ENCODE measurements around the gene ME3.

The ME3 gene

DNA sequence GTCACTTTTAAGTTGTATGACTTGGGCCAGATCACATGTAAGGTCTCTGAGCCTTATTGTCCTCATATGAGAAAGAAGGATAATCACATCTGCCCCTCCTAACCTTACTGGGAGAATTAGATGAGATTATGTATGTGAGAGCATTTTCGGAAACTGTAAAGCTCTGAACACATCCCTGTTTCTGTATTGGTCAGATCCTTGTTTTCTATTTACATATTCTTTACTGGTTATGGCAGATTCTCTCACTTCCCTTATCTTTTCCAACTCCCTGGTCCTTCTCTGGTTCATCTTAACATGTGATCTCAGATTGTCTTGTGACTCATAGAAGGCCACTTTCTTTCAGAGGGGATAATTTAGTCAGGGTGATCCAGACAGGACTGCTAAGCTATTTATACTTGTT, 255.9 kb downstream of the ME3 start:
- FAIRE-seq = no peak

DNA sequence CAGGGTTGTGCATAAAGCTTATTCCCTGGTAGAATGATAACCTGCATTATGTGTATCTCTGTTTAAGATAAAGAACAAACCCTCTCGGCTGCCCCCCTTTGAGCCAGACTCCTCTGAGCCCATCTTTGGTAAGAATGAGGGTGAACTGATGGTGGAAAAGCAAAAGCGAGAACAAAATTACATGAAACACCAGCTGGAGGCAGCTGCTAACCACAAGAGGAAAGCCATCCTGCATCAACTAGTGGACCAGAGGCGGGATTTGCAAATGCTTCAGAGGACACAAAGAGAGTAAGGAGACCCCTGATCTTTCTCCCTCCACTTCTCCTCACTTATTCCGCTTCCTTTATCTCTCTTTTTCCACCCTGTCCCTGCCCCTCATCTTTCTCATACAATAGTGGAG, 257.4 kb downstream of the ME3 start:
- FAIRE-seq = no peak

DNA sequence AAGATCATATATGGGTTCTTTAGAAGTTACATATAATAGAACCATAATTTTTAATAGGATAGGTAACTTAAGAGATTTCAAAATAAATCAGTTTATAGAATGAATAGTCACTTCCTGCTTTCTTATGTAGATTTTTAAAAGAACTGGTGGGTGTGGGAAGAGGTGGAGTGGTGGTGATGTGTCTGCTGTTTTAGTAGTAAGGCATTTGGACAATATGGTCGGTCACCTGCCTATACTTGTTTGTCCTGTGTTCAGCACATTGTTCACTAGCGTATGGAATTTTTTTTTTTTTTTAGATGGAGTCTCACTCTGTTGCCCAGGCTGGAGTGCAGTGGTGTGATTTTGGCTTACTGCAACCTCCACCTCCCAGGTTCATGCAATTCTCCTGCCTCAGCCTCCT, 258.4 kb downstream of the ME3 start:
- no peak for FAIRE-seq

DNA sequence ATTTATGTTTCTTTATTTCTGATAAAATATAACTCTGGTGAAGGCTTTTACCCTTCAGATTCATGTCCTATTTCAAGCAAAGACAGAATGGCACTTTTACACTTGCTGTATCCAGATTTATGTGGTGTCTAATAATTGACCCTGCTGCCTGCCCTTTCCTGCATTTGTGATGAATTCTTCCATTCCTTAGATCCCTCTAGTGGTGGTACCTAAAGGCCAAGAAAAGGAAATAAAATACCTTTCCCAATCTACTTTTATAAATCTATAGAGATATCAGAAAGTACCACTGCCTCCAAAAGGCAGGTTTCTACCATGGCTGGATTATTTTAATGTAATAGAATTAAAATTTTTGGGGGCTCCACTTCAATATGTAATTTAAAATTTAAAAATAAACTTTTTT, 263.6 kb downstream of the ME3 start:
- FAIRE-seq = no peak

DNA sequence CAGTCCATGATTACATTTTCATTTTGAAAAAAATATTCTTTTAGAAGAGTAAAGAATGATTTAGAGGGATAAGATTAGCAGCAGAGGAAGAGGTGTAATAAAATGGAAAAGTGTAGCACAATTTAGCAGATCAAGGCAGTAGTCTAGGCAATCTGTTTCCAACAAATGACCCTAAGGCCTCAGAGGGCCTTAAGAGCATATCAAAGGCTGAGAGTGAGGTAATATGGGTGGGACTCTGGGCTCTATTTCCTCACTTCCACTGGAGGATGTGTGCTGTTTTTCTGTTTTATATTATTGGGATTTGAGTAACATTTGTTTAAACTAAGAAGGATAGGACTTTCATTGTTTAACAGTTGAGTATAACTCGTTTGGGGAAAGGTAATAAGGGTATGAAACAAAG, 269.0 kb downstream of the ME3 start:
- FAIRE-seq = no peak

DNA sequence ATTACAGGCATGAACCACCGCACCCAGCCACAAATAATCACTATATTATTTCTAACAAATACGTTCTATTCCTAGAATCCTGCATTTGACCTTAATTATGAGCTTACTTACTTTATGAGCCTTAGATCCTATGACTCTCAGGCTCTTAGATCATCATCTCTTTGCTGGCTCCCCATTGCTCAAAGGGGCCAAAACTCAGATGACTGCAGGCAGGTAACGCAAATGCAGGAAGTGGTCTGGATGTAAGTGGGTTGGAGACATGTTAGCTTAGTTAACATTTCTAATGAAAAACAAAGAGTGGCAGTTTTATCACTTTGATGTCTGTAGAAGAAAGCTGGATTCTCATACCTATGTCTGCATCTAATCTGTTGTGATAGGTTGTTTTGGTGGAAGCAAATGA, 274.3 kb downstream of the ME3 start:
- FAIRE-seq = no peak

DNA sequence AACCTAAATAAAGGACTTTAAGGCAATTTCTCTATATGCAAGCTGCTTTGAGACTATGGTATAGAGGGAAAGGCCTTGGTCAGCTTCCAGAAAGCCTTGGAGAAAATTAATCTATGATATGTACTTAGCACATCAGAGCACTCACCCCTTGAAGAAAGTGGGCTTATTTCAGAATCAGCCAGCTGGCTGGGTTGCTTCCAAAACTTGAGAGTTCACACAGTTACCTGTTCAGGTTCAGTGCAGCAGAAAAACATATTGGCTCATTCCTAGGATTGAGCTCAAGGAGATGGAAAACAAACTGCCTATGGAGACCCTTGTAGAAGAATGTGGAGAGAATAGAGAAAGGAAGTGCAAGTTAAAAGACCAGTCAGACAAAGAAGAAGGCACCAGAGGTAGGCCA, 275.1 kb downstream of the ME3 start:
- FAIRE-seq = no peak

DNA sequence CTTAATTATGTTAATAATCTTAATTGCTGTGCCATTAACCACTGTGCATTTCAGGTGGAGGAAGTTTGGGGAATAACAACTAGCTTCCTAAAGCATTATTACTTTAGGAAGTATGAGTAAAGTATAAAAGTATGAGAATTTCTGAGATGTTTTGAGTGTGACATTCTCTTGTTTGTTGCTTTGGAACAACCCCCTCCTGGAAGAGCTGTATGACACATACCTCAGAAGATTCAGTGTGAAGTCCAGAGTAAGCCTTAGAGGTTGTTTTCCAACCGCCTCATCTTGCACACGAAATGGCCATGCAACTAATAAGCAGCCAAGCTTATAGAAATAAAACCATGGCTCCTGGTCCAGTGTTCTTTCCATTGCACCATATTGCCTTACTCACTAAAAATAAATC, 276.0 kb downstream of the ME3 start:
- FAIRE-seq = no peak

DNA sequence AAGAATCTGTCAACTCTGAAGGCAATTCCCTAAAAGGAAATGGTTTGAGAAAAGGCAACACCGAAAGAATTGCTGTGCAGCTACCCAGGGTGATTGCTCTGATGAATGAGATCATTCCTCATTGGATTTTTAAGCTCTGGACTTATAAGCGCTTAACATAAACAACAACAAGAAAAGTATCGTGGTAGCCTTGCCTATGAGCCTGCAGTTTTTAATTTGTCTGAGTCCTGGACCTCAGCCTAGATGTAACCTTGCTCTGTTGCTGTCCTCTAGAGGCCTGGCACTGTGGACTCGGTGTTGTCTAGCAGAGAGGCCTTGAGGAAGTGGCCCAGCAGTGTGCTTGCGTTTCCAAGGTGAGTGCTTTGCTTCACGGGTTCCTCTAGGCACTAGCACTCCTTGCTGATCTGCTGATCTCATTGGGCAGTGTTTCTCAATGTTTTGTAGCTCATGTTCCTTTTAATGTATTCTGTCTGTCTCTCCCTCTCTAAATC, 277.3 kb downstream of the ME3 start:
- FAIRE-seq = no peak

Data from A204.1 (cell line).